ENCODE measurements around the gene KMT2E. TPM values are rescaled to one million over a fixed set of nuclear protein-coding genes. Genes with fewer than 3 reads are reported as not detected.
A peak's percentile ranks its signal among the peaks of the same experiment; 100 is the strongest.
"Not testable (repeated sequence)": the region's sequence is repeated elsewhere in the genome, so short reads cannot be mapped to it uniquely, and the experiment has no call there.

KMT2E gene
- total and polyA plus RNA-seq, 8 donors = 14.1 to 62.5 (median 32.2) TPM

GRCh38 chr7:105028004-105028403 lies 14.0 kb downstream of the KMT2E start:
- ATAC-seq = no peak
- Histone ChIP-seq H3K27me3 (no peaks in the 10 kb centered on the region), H3K36me3 (no peaks in the 10 kb centered on the region), H3K9me3 (no peaks in the 10 kb centered on the region), H3K4me3 (no peak overlapping the region), H3K27ac (no peak overlapping the region), H3K4me1 (peaks cover 22 to 71% (median 58%) of the 10 kb centered on the region in 3 donors)
- FAIRE-seq = no peak
- 73 to 80% methylated on average over 5 of the region's 5 CpGs for WGBS, 2 donors
- intact Hi-C loops (cut with DNase I) = no loop called here
- no peak for DNase-seq
- TF ChIP-seq, protein P1, sequence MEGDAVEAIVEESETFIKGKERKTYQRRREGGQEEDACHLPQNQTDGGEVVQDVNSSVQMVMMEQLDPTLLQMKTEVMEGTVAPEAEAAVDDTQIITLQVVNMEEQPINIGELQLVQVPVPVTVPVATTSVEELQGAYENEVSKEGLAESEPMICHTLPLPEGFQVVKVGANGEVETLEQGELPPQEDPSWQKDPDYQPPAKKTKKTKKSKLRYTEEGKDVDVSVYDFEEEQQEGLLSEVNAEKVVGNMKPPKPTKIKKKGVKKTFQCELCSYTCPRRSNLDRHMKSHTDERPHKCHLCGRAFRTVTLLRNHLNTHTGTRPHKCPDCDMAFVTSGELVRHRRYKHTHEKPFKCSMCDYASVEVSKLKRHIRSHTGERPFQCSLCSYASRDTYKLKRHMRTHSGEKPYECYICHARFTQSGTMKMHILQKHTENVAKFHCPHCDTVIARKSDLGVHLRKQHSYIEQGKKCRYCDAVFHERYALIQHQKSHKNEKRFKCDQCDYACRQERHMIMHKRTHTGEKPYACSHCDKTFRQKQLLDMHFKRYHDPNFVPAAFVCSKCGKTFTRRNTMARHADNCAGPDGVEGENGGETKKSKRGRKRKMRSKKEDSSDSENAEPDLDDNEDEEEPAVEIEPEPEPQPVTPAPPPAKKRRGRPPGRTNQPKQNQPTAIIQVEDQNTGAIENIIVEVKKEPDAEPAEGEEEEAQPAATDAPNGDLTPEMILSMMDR (IDR thresholded peaks at IDR 0.05) = no peak

GRCh38 chr7:105028941-105029340 lies 14.9 kb downstream of the KMT2E start:
- H3K36me3 ChIP-seq; H3K27me3 ChIP-seq; intact Hi-C loops (cut with DNase I); H3K27ac ChIP-seq; H3K4me3 ChIP-seq; DNase-seq; ATAC-seq; H3K9me3 ChIP-seq; FAIRE-seq: not testable (repeated sequence)
- 88 to 91% methylated on average over 8 of the region's 8 CpGs for WGBS, 2 donors
- H3K4me1 ChIP-seq = peaks cover 24 to 75% (median 60%) of the 10 kb centered on the region in 3 donors

- FAIRE-seq = no peak
- H3K27me3 ChIP-seq = no peaks in the 10 kb centered on the region
- TF ChIP-seq, protein P1 (IDR thresholded peaks at IDR 0.05) = no peak
- intact Hi-C loops (cut with DNase I) = no loop called here
- H3K9me3 ChIP-seq = no peaks in the 10 kb centered on the region
- H3K36me3 ChIP-seq = no peaks in the 10 kb centered on the region
- H3K4me1 ChIP-seq = peaks cover 24 to 67% (median 45%) of the 10 kb centered on the region in 3 donors
- H3K27ac ChIP-seq = no peak overlapping the region
- DNase-seq = no peak
- peak in 1 of 4 donors; percentile 12 for ATAC-seq
- H3K4me3 ChIP-seq = no peak overlapping the region
These were observed 16.4 kb downstream of the KMT2E start for GRCh38 chr7:105030447-105030846.

GRCh38 chr7:105032553-105033214 lies 18.7 kb downstream of the KMT2E start:
- no peak for FAIRE-seq
- ATAC-seq = peak; percentile 13 to 73 (median 48)
- Histone ChIP-seq H3K4me1 (peaks cover 13 to 65% (median 34%) of the 10 kb centered on the region in 3 donors), H3K27me3 (no peaks in the 10 kb centered on the region), H3K4me3 (no peak overlapping the region), H3K36me3 (no peaks in the 10 kb centered on the region), H3K9me3 (no peaks in the 10 kb centered on the region), H3K27ac (peak overlapping the region in 1 of 4 donors; percentile 24)
- intact Hi-C loops (cut with DNase I) = no loop called here
- 79 to 86% methylated on average over 1 of the region's 1 CpG for WGBS, 2 donors
- DNase-seq = no peak
- TF ChIP-seq, protein P1 (IDR thresholded peaks at IDR 0.05) = no peak

DNA sequence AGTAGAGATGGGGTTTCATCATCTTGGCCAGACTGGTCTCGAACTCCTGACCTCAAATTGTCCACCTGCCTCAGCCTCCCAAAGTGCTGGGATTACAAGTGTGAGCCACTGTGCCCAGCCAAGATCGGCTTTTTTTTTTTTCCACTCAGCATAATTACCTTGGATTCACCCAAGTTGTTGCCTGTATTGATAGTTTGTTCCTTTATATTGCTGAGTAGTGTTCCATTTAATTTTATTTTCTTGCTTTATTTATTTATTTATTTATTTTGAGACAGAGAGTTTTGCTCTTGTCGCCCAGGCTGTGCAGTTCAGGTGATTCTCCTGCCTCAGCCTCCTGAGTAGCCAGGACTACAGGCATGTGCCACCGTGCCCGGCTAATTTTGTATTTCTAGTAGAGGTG lies 21.3 kb downstream of the KMT2E start:
- 91 to 97% methylated on average over 5 of the region's 5 CpGs for WGBS, 2 donors

More for the DNA sequence above, 21.3 kb downstream of the KMT2E start:
- no peak for FAIRE-seq
- DNase-seq = no peak
- TF ChIP-seq, protein P1 (IDR thresholded peaks at IDR 0.05) = no peak
- intact Hi-C loops (cut with DNase I) = no loop called here
- H3K4me1 ChIP-seq = peaks cover 19 to 74% (median 35%) of the 10 kb centered on the region in 3 donors
- no peak for ATAC-seq
- no peaks in the 10 kb centered on the region for H3K36me3 ChIP-seq
- no peaks in the 10 kb centered on the region for H3K9me3 ChIP-seq
- no peak overlapping the region for H3K4me3 ChIP-seq
- no peaks in the 10 kb centered on the region for H3K27me3 ChIP-seq
- no peak overlapping the region for H3K27ac ChIP-seq

All from pancreas (tissue), 10 donors.